Psoas muscle (tissue), 8 donors: Measurements from ENCODE around the gene PLEK2. TPM values are rescaled to one million over a fixed set of nuclear protein-coding genes. Genes with fewer than 3 reads are reported as not detected.
"Not testable (repeated sequence)": the region's sequence is repeated elsewhere in the genome, so short reads cannot be mapped to it uniquely, and the experiment has no call there.

ENCODE experiments used
- ATAC-seq, 4 donors: fragments of 200-7000 bp; cut with Tn5 transposase; one replicate each; pipeline ENCODE4 v1.9.1; 2020; ENCODE audit warnings: moderate library complexity in 3 of 4, mild to moderate bottlenecking in 2 of 4
- DNase-seq, 2 donors: peaks; one replicate each; pipeline ENCODE4 v3.0.0-alpha.2; 2020
- H3K27ac ChIP-seq: fragments of 200-600 bp; one replicate; pipeline ENCODE4 v1.8.0; 2022
- H3K27me3 ChIP-seq, 3 donors: fragments of 200-600 bp in 1 of 3; one replicate each; pipeline versions ENCODE4 v1.6.1 to v1.8.0; 2013 to 2022; ENCODE audit warnings: low read length in 2 of 3, mild to moderate bottlenecking in 2 of 3, moderate library complexity in 1 of 3; ENCODE audit not compliant: insufficient read depth in 3 of 3
- H3K36me3 ChIP-seq, 2 donors: fragments of 200-600 bp in 1 of 2; one replicate each; pipeline versions ENCODE4 v1.6.1 to v1.8.0; 2013 to 2022; ENCODE audit warnings: low read depth in 1 of 2, mild to moderate bottlenecking in 1 of 2, moderate library complexity in 1 of 2; ENCODE audit not compliant: insufficient read depth in 1 of 2
- H3K4me1 ChIP-seq: fragments of 200-600 bp; one replicate; pipeline ENCODE4 v1.8.0; 2022
- H3K4me3 ChIP-seq: fragments of 200-600 bp; one replicate; pipeline ENCODE4 v1.8.0; 2022; ENCODE audit warnings: mild to moderate bottlenecking
- H3K9me3 ChIP-seq: fragments of 200-600 bp; one replicate; pipeline ENCODE4 v1.8.0; 2022
- WGBS, 3 donors: extraction: QIAGEN DNeasy Blood & Tissue Kit; methylation state at CpG; one replicate each; pipeline versions ENCODE4 v1.1.6 to v1.1.7; 2013; 5-methylcytosine and 5-hydroxymethylcytosine counted together
- intact Hi-C, 2 donors: fragments of 100-400 bp; cut with DNase I; formaldehyde crosslinking; loops; one replicate each; pipeline versions ENCODE4 v1.11.0 to v1.14.2; 2022
- polyA plus RNA-seq, 3 donors: library from polyadenylated mRNA; stranded (reverse); fragments of 200-250 nt; gene quantifications; one replicate each; pipeline ENCODE4 v1.2.3, GENCODE V29; 2013
- total RNA-seq, 4 donors: library from RNA; stranded (reverse); fragmentation: NEBNext Ultra II Directional in 2 of 4; extraction: Animal tissue kit (Norgen Biotek cat#: 25700) in 2 of 4; gene quantifications; one replicate each; pipeline versions ENCODE4 v1.2.1 to v1.2.4, GENCODE V29; 2021 to 2023
- TF ChIP-seq, protein P1 (sequence below): fragments of 200-600 bp; IDR thresholded peaks from one replicate; pipeline ENCODE4 v1.8.0; 2022; ENCODE audit warnings: antibody characterized with exemption
- donor health status: healthy with polysubstance abuse.
- donor health status: DM: no; HTN: no; CAD: no; lungs with moderate emphysema.
- donor health status: Bipolar disorder and iron deficiency.
- donor health status: healthy.
- donor health status: DM: yes; HTN: yes; CAD: no.
- donor health status: DM: no; HTN: no; CAD: no.
- donor health status: DM: no; HTN: no; CAD: no.
- donor health status: DM: yes; HTN: yes; CAD: no.

The PLEK2 gene
- total and polyA plus RNA-seq, 7 donors: 0.05 to 2.1 (median 0.68) TPM; not detected in 3

DNA sequence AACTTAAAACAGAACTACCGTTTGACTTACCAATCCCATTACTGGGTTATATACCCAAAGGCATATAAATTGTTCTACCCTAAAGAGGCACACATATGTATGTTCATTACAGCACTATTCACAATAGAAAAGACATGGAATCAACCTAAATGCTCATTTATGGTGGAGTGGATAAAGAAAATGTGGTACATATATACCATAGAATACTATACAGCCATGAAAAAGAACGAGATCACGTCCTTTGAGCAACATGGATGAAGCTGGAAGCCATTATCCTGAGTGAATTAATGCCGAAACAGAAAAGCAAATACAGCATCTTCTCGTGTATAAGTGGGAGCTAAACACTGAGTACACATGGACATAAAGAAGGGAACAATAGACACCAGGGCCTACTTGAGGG is 44.8 kb upstream of the PLEK2 start:
- H3K36me3 ChIP-seq: no peaks in the 10 kb centered on the region
- H3K27ac ChIP-seq: no peak overlapping the region
- H3K9me3 ChIP-seq: no peaks in the 10 kb centered on the region
- 85 to 94% (median 93%) methylated on average over 5 of the region's 5 CpGs for WGBS, 3 donors
- intact Hi-C loops: no loop called here
- no peak for DNase-seq
- ATAC-seq: no peak
- TF ChIP-seq, protein P1, sequence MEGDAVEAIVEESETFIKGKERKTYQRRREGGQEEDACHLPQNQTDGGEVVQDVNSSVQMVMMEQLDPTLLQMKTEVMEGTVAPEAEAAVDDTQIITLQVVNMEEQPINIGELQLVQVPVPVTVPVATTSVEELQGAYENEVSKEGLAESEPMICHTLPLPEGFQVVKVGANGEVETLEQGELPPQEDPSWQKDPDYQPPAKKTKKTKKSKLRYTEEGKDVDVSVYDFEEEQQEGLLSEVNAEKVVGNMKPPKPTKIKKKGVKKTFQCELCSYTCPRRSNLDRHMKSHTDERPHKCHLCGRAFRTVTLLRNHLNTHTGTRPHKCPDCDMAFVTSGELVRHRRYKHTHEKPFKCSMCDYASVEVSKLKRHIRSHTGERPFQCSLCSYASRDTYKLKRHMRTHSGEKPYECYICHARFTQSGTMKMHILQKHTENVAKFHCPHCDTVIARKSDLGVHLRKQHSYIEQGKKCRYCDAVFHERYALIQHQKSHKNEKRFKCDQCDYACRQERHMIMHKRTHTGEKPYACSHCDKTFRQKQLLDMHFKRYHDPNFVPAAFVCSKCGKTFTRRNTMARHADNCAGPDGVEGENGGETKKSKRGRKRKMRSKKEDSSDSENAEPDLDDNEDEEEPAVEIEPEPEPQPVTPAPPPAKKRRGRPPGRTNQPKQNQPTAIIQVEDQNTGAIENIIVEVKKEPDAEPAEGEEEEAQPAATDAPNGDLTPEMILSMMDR: no peak
- H3K4me1 ChIP-seq: peaks cover 24% of the 10 kb centered on the region
- H3K4me3 ChIP-seq: no peak overlapping the region
- no peaks in the 10 kb centered on the region for H3K27me3 ChIP-seq

DNA sequence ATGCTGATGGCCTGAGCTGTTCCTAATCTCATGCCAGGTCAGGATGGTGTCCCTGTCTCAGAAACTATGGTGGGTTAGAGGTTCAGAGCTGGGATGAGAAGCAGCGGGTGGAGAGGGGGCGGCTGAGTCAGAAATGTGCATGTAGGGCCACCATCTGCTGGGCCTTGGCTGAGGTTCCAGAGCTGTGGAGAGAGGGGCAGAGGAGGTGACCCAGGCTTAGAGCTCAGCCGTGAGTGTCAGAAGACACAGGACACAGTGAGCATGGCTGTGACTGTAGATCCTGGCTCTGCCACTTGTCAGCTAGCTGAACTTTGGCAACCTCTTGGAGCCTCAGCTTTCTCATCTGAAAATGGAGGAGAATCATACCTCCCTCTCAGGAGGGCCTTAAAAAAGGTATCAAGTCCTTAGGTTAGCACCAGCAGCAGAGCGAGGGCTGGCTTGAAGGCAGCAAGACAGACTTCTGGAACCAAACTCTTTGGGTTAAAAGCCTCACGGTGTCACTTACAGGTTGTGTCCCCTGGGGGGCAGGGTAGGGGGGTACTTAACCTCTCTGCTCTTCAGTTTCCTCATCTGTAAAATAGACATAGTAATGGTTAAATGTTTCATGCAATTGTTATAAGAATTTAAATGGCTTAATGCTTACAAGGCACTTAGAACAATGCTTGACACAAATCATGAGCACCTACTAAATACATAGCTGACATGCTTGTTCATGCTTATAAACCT is 41.8 kb upstream of the PLEK2 start:
- Histone ChIP-seq H3K4me3 (no peak overlapping the region), H3K27ac (no peak overlapping the region), H3K36me3 (no peaks in the 10 kb centered on the region), H3K27me3 (no peaks in the 10 kb centered on the region), H3K9me3 (no peaks in the 10 kb centered on the region), H3K4me1 (peaks cover 9% of the 10 kb centered on the region)
- intact Hi-C loops: no loop called here
- no peak for ATAC-seq
- DNase-seq: no peak
- WGBS, 3 donors: 70 to 81% (median 73%) methylated on average over 5 of the region's 5 CpGs
- TF ChIP-seq, protein P1: no peak

DNA sequence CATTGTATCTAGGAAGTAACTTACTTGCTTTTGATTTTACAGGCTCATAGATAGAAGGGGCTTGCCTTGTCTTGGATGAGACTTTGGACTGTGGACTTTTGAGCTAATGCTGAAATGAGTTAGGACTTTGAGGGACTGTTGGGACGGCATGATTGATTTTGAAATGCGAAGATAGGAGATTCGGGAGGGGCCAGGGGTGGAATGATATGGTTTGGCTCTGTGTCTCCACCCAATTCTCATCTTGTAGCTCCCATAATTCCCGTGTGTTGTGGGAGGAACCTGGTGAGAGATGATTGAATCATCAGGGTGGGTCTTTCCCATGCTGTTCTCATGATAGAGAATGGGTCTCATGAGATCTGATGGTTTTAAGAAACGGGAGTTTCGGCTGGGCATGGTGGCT is 39.7 kb upstream of the PLEK2 start:
- ATAC-seq, H3K27ac ChIP-seq, H3K36me3 ChIP-seq, H3K4me1 ChIP-seq, DNase-seq, H3K4me3 ChIP-seq, intact Hi-C loops, H3K9me3 ChIP-seq, H3K27me3 ChIP-seq: not testable (repeated sequence)
- WGBS, 3 donors: 90 to 91% (median 90%) methylated on average over 6 of the region's 6 CpGs

DNA sequence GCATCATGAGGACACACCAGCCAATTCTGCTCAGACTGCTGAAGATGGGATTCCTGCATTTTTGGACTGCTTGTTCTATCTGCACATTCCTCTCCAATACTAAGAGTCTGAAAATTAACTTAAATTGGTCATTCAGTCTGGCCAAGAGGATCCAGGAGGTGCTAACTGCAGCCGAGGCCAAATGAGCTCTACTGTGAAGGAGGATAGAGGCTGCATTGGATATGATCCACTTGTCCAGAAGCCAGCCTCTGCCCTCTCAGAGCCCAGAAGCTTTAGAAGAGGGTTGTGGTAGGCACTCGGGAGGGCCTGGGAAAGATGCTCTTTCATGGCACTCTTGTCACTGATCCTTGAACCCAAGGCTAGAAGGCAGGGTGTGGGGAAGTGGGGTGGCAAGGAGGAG is 37.1 kb upstream of the PLEK2 start:
- intact Hi-C loops: no loop called here
- no peaks in the 10 kb centered on the region for H3K9me3 ChIP-seq
- H3K27ac ChIP-seq: no peak overlapping the region
- H3K4me1 ChIP-seq: peaks cover 5% of the 10 kb centered on the region
- ATAC-seq: no peak
- H3K27me3 ChIP-seq: no peaks in the 10 kb centered on the region
- no peaks in the 10 kb centered on the region for H3K36me3 ChIP-seq
- 71 to 79% (median 78%) methylated on average over 2 of the region's 2 CpGs for WGBS, 3 donors
- H3K4me3 ChIP-seq: no peak overlapping the region
- no peak for DNase-seq
- TF ChIP-seq, protein P1: no peak

DNA sequence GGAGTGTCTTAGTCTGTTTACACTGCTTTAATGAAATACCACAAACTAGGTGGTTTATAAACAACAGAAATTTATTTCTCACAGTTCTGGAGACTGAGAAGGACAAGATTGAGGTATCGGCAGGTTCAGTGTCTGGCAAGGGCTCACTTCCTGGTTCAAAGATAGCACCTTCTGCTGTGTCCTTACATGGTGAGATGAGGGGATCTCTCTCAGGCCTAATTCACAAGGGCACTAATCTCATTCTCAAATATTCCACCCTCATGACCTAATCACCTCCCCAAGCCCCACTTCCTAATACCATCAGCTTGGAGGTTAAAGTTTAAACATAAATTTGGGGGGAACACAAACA is 35.0 kb upstream of the PLEK2 start:
- Histone ChIP-seq H3K36me3 (no peaks in the 10 kb centered on the region), H3K9me3 (no peaks in the 10 kb centered on the region), H3K4me1 (peaks cover 7% of the 10 kb centered on the region), H3K27me3 (no peaks in the 10 kb centered on the region), H3K27ac (no peak overlapping the region), H3K4me3 (no peak overlapping the region)
- intact Hi-C loops: no loop called here
- TF ChIP-seq, protein P1: no peak
- DNase-seq (no peak), ATAC-seq (no peak)
- WGBS, 3 donors: 72 to 82% (median 78%) methylated on average over 1 of the region's 1 CpG
